Nephron (organoid): ENCODE data around the gene CGB3.
"Not testable (repeated sequence)": the region's sequence is repeated elsewhere in the genome, so short reads cannot be mapped to it uniquely, and the experiment has no call there.

Experiments
- H3K27ac Mint-ChIP-seq, 3 experiments: 2 replicates each; pipeline ENCODE4 v1.8.0; 2020; ENCODE audit warnings: mixed read lengths in 3 of 3, mild to moderate bottlenecking in 2 of 3, moderate library complexity in 1 of 3
- H3K27me3 Mint-ChIP-seq: 2 replicates; pipeline ENCODE4 v1.8.0; 2021; ENCODE audit warnings: low read depth, mild to moderate bottlenecking, moderate library complexity, mixed read lengths
- H3K36me3 Mint-ChIP-seq: 2 replicates; pipeline ENCODE4 v1.8.0; 2020; ENCODE audit warnings: low read depth, mixed read lengths
- H3K4me1 Mint-ChIP-seq: 2 replicates; pipeline ENCODE4 v1.8.0; 2020; ENCODE audit warnings: mixed read lengths
- H3K4me3 Mint-ChIP-seq, 3 experiments: 2 replicates each; pipeline ENCODE4 v1.8.0; 2020; ENCODE audit warnings: mild to moderate bottlenecking in 3 of 3, mixed read lengths in 3 of 3, moderate library complexity in 2 of 3
- H3K9me3 Mint-ChIP-seq: 2 replicates; pipeline ENCODE4 v1.8.0; 2020; ENCODE audit warnings: mixed read lengths
- CTCF ChIP-seq, 3 experiments: fragments of 200-600 bp; sonication (generic); IDR thresholded peaks; one replicate each; pipeline ENCODE4 v1.5.0; 2021; ENCODE audit warnings: antibody characterized with exemption in 3 of 3; ENCODE audit not compliant: unreplicated experiment in 3 of 3

Gene CGB3

GRCh38 chr19:49042666-49043065 lies 18.5 kb upstream of the CGB3 start:
- H3K36me3 Mint-ChIP-seq, H3K9me3 Mint-ChIP-seq, H3K4me1 Mint-ChIP-seq, H3K4me3 Mint-ChIP-seq, H3K27ac Mint-ChIP-seq, H3K27me3 Mint-ChIP-seq: not testable (repeated sequence)

GRCh38 chr19:49042177-49042576 lies 18.0 kb upstream of the CGB3 start:
- no peak overlapping the region for H3K27ac Mint-ChIP-seq
- peaks cover 4% of the 10 kb centered on the region for H3K27me3 Mint-ChIP-seq
- no peak overlapping the region for H3K4me3 Mint-ChIP-seq
- H3K36me3 Mint-ChIP-seq: no peaks in the 10 kb centered on the region
- H3K4me1 Mint-ChIP-seq: no peaks in the 10 kb centered on the region
- no peak for TF ChIP-seq CTCF (IDR thresholded peaks at IDR 0.05; ENCODE audit: unreplicated experiment in 3 of 3)
- no peaks in the 10 kb centered on the region for H3K9me3 Mint-ChIP-seq

GRCh38 chr19:49039736-49040135 lies 15.6 kb upstream of the CGB3 start:
- H3K27ac Mint-ChIP-seq, H3K9me3 Mint-ChIP-seq, H3K27me3 Mint-ChIP-seq, H3K4me3 Mint-ChIP-seq, H3K4me1 Mint-ChIP-seq, H3K36me3 Mint-ChIP-seq: not testable (repeated sequence)

- not testable (repeated sequence) for H3K9me3 Mint-ChIP-seq, H3K27ac Mint-ChIP-seq, H3K4me3 Mint-ChIP-seq, H3K36me3 Mint-ChIP-seq, H3K4me1 Mint-ChIP-seq
- H3K27me3 Mint-ChIP-seq: peaks cover 13% of the 10 kb centered on the region
Measured at GRCh38 chr19:49038557-49039276, 14.6 kb upstream of the CGB3 start.

- not testable (repeated sequence) for H3K4me1 Mint-ChIP-seq, H3K36me3 Mint-ChIP-seq, H3K9me3 Mint-ChIP-seq
Measured at GRCh38 chr19:49038111-49038510, 14.0 kb upstream of the CGB3 start.

GRCh38 chr19:49036815-49037214 lies 12.7 kb upstream of the CGB3 start, which contains the start of gene CGB1:
TSS of gene CGB1 (minus strand) at chr19:49036895. CDS start at chr19:49036711, 184 bp downstream.
- H3K36me3 Mint-ChIP-seq, H3K4me3 Mint-ChIP-seq, H3K9me3 Mint-ChIP-seq, H3K27ac Mint-ChIP-seq, H3K4me1 Mint-ChIP-seq: not testable (repeated sequence)
- H3K27me3 Mint-ChIP-seq: peaks cover 11% of the 10 kb centered on the region

More at GRCh38 chr19:49038111-49038510, 14.0 kb upstream of the CGB3 start:
- not testable (repeated sequence) for H3K27ac Mint-ChIP-seq, H3K4me3 Mint-ChIP-seq
- H3K27me3 Mint-ChIP-seq: peaks cover 12% of the 10 kb centered on the region

GRCh38 chr19:49031642-49032301 lies 7.6 kb upstream of the CGB3 start, which contains the start of gene CGB2:
TSS of gene CGB2 (plus strand) at chr19:49031890. CDS start at chr19:49032096, 206 bp downstream.
- peak in 1 of 3 experiments; percentile 13 for TF ChIP-seq CTCF (IDR thresholded peaks at IDR 0.05; ENCODE audit: unreplicated experiment in 3 of 3)
- not testable (repeated sequence) for H3K4me3 Mint-ChIP-seq, H3K9me3 Mint-ChIP-seq, H3K4me1 Mint-ChIP-seq, H3K36me3 Mint-ChIP-seq, H3K27ac Mint-ChIP-seq
- peaks cover 17% of the 10 kb centered on the region for H3K27me3 Mint-ChIP-seq

GRCh38 chr19:49030323-49030722 lies 6.2 kb upstream of the CGB3 start:
- not testable (repeated sequence) for H3K4me1 Mint-ChIP-seq, H3K27ac Mint-ChIP-seq, H3K36me3 Mint-ChIP-seq, H3K9me3 Mint-ChIP-seq, H3K4me3 Mint-ChIP-seq
- H3K27me3 Mint-ChIP-seq: peaks cover 15% of the 10 kb centered on the region

- H3K4me1 Mint-ChIP-seq, H3K36me3 Mint-ChIP-seq, H3K27ac Mint-ChIP-seq, H3K9me3 Mint-ChIP-seq, H3K4me3 Mint-ChIP-seq: not testable (repeated sequence)
- peaks cover 13% of the 10 kb centered on the region for H3K27me3 Mint-ChIP-seq
Measured at GRCh38 chr19:49029749-49030148, 5.6 kb upstream of the CGB3 start.

- not testable (repeated sequence) for H3K4me1 Mint-ChIP-seq, H3K36me3 Mint-ChIP-seq, H3K9me3 Mint-ChIP-seq, H3K27ac Mint-ChIP-seq, H3K27me3 Mint-ChIP-seq, H3K4me3 Mint-ChIP-seq
Measured at GRCh38 chr19:49028686-49029085, 4.6 kb upstream of the CGB3 start.

- peaks cover 14% of the 10 kb centered on the region for H3K27me3 Mint-ChIP-seq
- H3K27ac Mint-ChIP-seq, H3K9me3 Mint-ChIP-seq: not testable (repeated sequence)
Measured at GRCh38 chr19:49025599-49025998, 1.5 kb upstream of the CGB3 start.

GRCh38 chr19:49025088-49025487 lies 955 bp upstream of the CGB3 start:
- H3K27me3 Mint-ChIP-seq: peaks cover 19% of the 10 kb centered on the region
- H3K27ac Mint-ChIP-seq, H3K4me1 Mint-ChIP-seq, H3K4me3 Mint-ChIP-seq, H3K9me3 Mint-ChIP-seq, H3K36me3 Mint-ChIP-seq: not testable (repeated sequence)

More at GRCh38 chr19:49025599-49025998, 1.5 kb upstream of the CGB3 start:
- H3K4me3 Mint-ChIP-seq, H3K4me1 Mint-ChIP-seq, H3K36me3 Mint-ChIP-seq: not testable (repeated sequence)
